Measurements from ENCODE around the gene CR2. TPM values are rescaled to one million over a fixed set of nuclear protein-coding genes. Genes with fewer than 3 reads are reported as not detected.

CR2 gene
- total and polyA plus RNA-seq, 4 donors: 0.05 to 0.36 (median 0.14) TPM; not detected in 1

- TF ChIP-seq YY1 (IDR thresholded peaks at IDR 0.05) (no peak), REST (IDR thresholded peaks at IDR 0.05) (no peak), HNF4G (IDR thresholded peaks at IDR 0.05) (no peak), HNF4A (conservative IDR thresholded peaks at IDR 0.05) (no peak)
- Histone ChIP-seq H3K27ac (ENCODE audit: low read depth in 1 of 2, low read length in 2 of 2) (no peak overlapping the region), H3K9me3 (ENCODE audit: control insufficient read depth in 4 of 4, low read length in 3 of 4) (no peaks in the 10 kb centered on the region), H3K36me3 (ENCODE audit: control insufficient read depth in 4 of 4, insufficient read depth in 3 of 4, low read depth in 1 of 4, low read length in 3 of 4) (no peaks in the 10 kb centered on the region), H3K27me3 (ENCODE audit: control insufficient read depth in 4 of 4, insufficient read depth in 4 of 4, low read length in 3 of 4) (peaks cover 0 to 21% (median under 1%) of the 10 kb centered on the region in 4 donors), H3K9ac (ENCODE audit: low read depth in 1 of 2, low read length in 2 of 2) (no peak overlapping the region), H3K4me1 (ENCODE audit: control insufficient read depth in 4 of 4, insufficient read depth in 4 of 4, low read length in 3 of 4) (peaks cover 2 to 8% (median 6%) of the 10 kb centered on the region in 4 donors), H3K4me3 (ENCODE audit: low read depth in 1 of 3, low read length in 3 of 3) (no peak overlapping the region)
- no peak for DNase-seq (ENCODE audit: low spot score)
- 78% methylated on average over 3 of the region's 3 CpGs for WGBS
Measured at GRCh38 chr1:207500306-207500705, 46.2 kb downstream of the CR2 start.

DNA sequence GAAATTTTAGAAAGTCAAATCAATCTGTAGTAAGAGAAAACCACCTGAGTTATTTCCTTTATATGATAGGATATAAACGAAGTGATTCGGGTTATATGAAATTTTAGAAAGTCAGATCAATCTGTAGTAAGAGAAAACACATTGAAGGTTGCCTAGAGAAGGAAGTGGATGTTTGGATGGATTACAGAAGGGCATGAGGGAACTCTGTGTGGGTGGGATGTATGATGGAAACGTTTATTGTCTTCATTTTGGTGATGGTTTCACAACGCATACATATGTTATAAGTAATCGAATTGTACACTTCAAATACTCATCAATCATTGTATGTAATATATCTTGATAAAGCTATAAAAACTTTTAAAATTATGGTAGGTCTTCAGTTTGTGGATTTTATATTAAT is 46.9 kb downstream of the CR2 start:
- H3K27ac ChIP-seq (ENCODE audit: low read depth in 1 of 2, low read length in 2 of 2): no peak overlapping the region
- peaks cover 0 to 13% (median under 1%) of the 10 kb centered on the region in 4 donors for H3K27me3 ChIP-seq (ENCODE audit: control insufficient read depth in 4 of 4, insufficient read depth in 4 of 4, low read length in 3 of 4)
- TF ChIP-seq YY1 (IDR thresholded peaks at IDR 0.05): no peak
- H3K4me3 ChIP-seq (ENCODE audit: low read depth in 1 of 3, low read length in 3 of 3): no peak overlapping the region
- no peak for DNase-seq (ENCODE audit: low spot score)
- no peak overlapping the region for H3K9ac ChIP-seq (ENCODE audit: low read depth in 1 of 2, low read length in 2 of 2)
- 59% methylated on average over 5 of the region's 5 CpGs for WGBS
- H3K36me3 ChIP-seq (ENCODE audit: control insufficient read depth in 4 of 4, insufficient read depth in 3 of 4, low read depth in 1 of 4, low read length in 3 of 4): no peaks in the 10 kb centered on the region
- H3K9me3 ChIP-seq (ENCODE audit: control insufficient read depth in 4 of 4, low read length in 3 of 4): no peaks in the 10 kb centered on the region
- H3K4me1 ChIP-seq (ENCODE audit: control insufficient read depth in 4 of 4, insufficient read depth in 4 of 4, low read length in 3 of 4): peaks cover under 1 to 5% (median 3%) of the 10 kb centered on the region in 4 donors

DNA sequence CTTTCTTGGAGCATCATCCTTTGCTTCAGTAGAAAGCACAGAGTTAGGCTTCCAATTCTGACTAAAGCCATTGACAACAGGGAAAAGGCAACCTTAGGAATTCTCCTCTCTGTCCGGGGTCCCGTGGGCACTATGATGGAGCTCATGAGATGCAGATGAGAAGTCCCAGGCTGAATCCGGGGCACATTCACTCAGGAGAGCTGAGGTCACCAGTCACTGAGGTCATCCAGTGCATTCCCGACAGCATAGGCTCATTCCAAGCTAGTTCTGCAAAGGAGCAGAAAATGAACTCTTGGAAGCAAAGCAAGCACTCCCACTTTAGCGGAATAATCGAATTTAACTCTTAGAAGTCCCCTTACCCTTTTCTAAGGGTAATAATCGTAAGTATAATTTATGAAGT is 48.6 kb downstream of the CR2 start:
- no peak for TF ChIP-seq RXRA (IDR thresholded peaks at IDR 0.05)
- no peak for TF ChIP-seq ZBTB33 (IDR thresholded peaks at IDR 0.05)
- TF ChIP-seq REST (IDR thresholded peaks at IDR 0.05): no peak
- no peak for TF ChIP-seq FOXA2 (IDR thresholded peaks at IDR 0.05)
- no peaks in the 10 kb centered on the region for H3K9me3 ChIP-seq (ENCODE audit: control insufficient read depth in 4 of 4, low read length in 3 of 4)
- H3K27ac ChIP-seq (ENCODE audit: low read depth in 1 of 2, low read length in 2 of 2): no peak overlapping the region
- H3K27me3 ChIP-seq (ENCODE audit: control insufficient read depth in 4 of 4, insufficient read depth in 4 of 4, low read length in 3 of 4): peaks cover 0 to 5% (median under 1%) of the 10 kb centered on the region in 4 donors
- H3K36me3 ChIP-seq (ENCODE audit: control insufficient read depth in 4 of 4, insufficient read depth in 3 of 4, low read depth in 1 of 4, low read length in 3 of 4): no peaks in the 10 kb centered on the region
- WGBS: 59% methylated on average over 7 of the region's 7 CpGs
- H3K4me1 ChIP-seq (ENCODE audit: control insufficient read depth in 4 of 4, insufficient read depth in 4 of 4, low read length in 3 of 4): no peaks in the 10 kb centered on the region
- no peak for DNase-seq (ENCODE audit: low spot score)
- H3K9ac ChIP-seq (ENCODE audit: low read depth in 1 of 2, low read length in 2 of 2): no peak overlapping the region
- no peak overlapping the region for H3K4me3 ChIP-seq (ENCODE audit: low read depth in 1 of 3, low read length in 3 of 3)

Data from liver (tissue), 9 donors.